Psoas muscle (tissue), 8 donors: ENCODE measurements around the gene LRRK1. TPM values are rescaled to one million over a fixed set of nuclear protein-coding genes. Genes with fewer than 3 reads are reported as not detected.

Experiments
- ATAC-seq, 4 donors: fragments of 200-7000 bp; cut with Tn5 transposase; one replicate each; pipeline ENCODE4 v1.9.1; 2020; ENCODE audit warnings: moderate library complexity in 3 of 4, mild to moderate bottlenecking in 2 of 4
- DNase-seq, 2 donors: peaks; one replicate each; pipeline ENCODE4 v3.0.0-alpha.2; 2020
- H3K27ac ChIP-seq: fragments of 200-600 bp; one replicate; pipeline ENCODE4 v1.8.0; 2022
- H3K27me3 ChIP-seq, 3 donors: fragments of 200-600 bp in 1 of 3; one replicate each; pipeline versions ENCODE4 v1.6.1 to v1.8.0; 2013 to 2022; ENCODE audit warnings: low read length in 2 of 3, mild to moderate bottlenecking in 2 of 3, moderate library complexity in 1 of 3; ENCODE audit not compliant: insufficient read depth in 3 of 3
- H3K36me3 ChIP-seq, 2 donors: fragments of 200-600 bp in 1 of 2; one replicate each; pipeline versions ENCODE4 v1.6.1 to v1.8.0; 2013 to 2022; ENCODE audit warnings: low read depth in 1 of 2, mild to moderate bottlenecking in 1 of 2, moderate library complexity in 1 of 2; ENCODE audit not compliant: insufficient read depth in 1 of 2
- H3K4me1 ChIP-seq: fragments of 200-600 bp; one replicate; pipeline ENCODE4 v1.8.0; 2022
- H3K4me3 ChIP-seq: fragments of 200-600 bp; one replicate; pipeline ENCODE4 v1.8.0; 2022; ENCODE audit warnings: mild to moderate bottlenecking
- H3K9me3 ChIP-seq: fragments of 200-600 bp; one replicate; pipeline ENCODE4 v1.8.0; 2022
- CTCF ChIP-seq: fragments of 200-600 bp; IDR thresholded peaks from one replicate; pipeline ENCODE4 v1.8.0; 2022; ENCODE audit warnings: antibody characterized with exemption
- WGBS, 3 donors: extraction: QIAGEN DNeasy Blood & Tissue Kit; methylation state at CpG; one replicate each; pipeline versions ENCODE4 v1.1.6 to v1.1.7; 2013; 5-methylcytosine and 5-hydroxymethylcytosine counted together
- intact Hi-C, 2 donors: fragments of 100-400 bp; cut with DNase I; formaldehyde crosslinking; loops; one replicate each; pipeline versions ENCODE4 v1.11.0 to v1.14.2; 2022
- polyA plus RNA-seq, 3 donors: library from polyadenylated mRNA; stranded (reverse); fragments of 200-250 nt; gene quantifications; one replicate each; pipeline ENCODE4 v1.2.3, GENCODE V29; 2013
- total RNA-seq, 4 donors: library from RNA; stranded (reverse); fragmentation: NEBNext Ultra II Directional in 2 of 4; extraction: Animal tissue kit (Norgen Biotek cat#: 25700) in 2 of 4; gene quantifications; one replicate each; pipeline versions ENCODE4 v1.2.1 to v1.2.4, GENCODE V29; 2021 to 2023
- donor health status: healthy with polysubstance abuse.
- donor health status: DM: no; HTN: no; CAD: no; lungs with moderate emphysema.
- donor health status: Bipolar disorder and iron deficiency.
- donor health status: healthy.
- donor health status: DM: yes; HTN: yes; CAD: no.
- donor health status: DM: no; HTN: no; CAD: no.
- donor health status: DM: no; HTN: no; CAD: no.
- donor health status: DM: yes; HTN: yes; CAD: no.

LRRK1 gene
- total and polyA plus RNA-seq, 7 donors = 0.91 to 7.6 (median 2.6) TPM

DNA sequence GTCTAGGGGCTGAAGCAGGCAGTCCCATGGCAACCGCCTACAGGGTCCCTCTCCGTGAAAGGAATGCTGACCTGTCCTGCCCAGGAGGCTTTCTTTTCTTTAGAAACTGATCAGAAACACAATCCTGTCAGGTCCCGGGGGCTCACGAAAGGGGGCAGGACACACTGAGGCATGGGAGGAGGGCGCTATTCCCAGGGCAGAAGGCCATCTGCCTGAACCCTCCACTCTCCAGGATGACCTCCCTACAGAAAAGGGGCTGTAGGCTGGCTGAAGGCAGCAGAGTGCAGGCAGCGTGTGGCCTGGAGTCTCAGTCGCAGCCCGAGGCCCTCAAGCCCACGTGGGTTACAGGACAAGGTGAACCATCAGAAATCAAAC lies 18.4 kb upstream of the LRRK1 start:
- no peak overlapping the region for H3K4me3 ChIP-seq
- H3K36me3 ChIP-seq = peaks cover 0 to 12% of the 10 kb centered on the region in 2 donors
- H3K27me3 ChIP-seq = no peaks in the 10 kb centered on the region
- ATAC-seq (no peak), DNase-seq (no peak)
- intact Hi-C loops = no loop called here
- H3K4me1 ChIP-seq = peaks cover 46% of the 10 kb centered on the region
- H3K27ac ChIP-seq = peak overlapping the region; percentile 88
- H3K9me3 ChIP-seq = no peaks in the 10 kb centered on the region
- 65 to 70% (median 70%) methylated on average over 9 of the region's 9 CpGs for WGBS, 3 donors
- no peak for TF ChIP-seq CTCF

GRCh38 chr15:100901296-100901695 lies 17.9 kb upstream of the LRRK1 start:
- Histone ChIP-seq H3K4me3 (no peak overlapping the region), H3K9me3 (no peaks in the 10 kb centered on the region), H3K4me1 (peaks cover 46% of the 10 kb centered on the region), H3K36me3 (peaks cover 0 to 17% of the 10 kb centered on the region in 2 donors), H3K27ac (peak overlapping the region; percentile 88), H3K27me3 (no peaks in the 10 kb centered on the region)
- DNase-seq = no peak
- TF ChIP-seq CTCF = no peak
- ATAC-seq = no peak
- WGBS, 3 donors = 46 to 67% (median 52%) methylated on average over 3 of the region's 3 CpGs
- intact Hi-C loops = no loop called here

- peak overlapping the region; percentile 54 for H3K4me3 ChIP-seq
- H3K4me1 ChIP-seq = peaks cover 46% of the 10 kb centered on the region
- intact Hi-C loops = no loop called here
- no peaks in the 10 kb centered on the region for H3K27me3 ChIP-seq
- peak in 1 of 2 donors; percentile 43 for DNase-seq
- WGBS, 3 donors = 22 to 33% (median 27%) methylated on average over 14 of the region's 14 CpGs
- peaks cover 0 to 16% of the 10 kb centered on the region in 2 donors for H3K36me3 ChIP-seq
- peak overlapping the region; percentile 88 for H3K27ac ChIP-seq
- ATAC-seq = peak; percentile 17 to 63 (median 35)
- TF ChIP-seq CTCF = no peak
- no peaks in the 10 kb centered on the region for H3K9me3 ChIP-seq
Measured at GRCh38 chr15:100901702-100902435, 17.3 kb upstream of the LRRK1 start.

DNA sequence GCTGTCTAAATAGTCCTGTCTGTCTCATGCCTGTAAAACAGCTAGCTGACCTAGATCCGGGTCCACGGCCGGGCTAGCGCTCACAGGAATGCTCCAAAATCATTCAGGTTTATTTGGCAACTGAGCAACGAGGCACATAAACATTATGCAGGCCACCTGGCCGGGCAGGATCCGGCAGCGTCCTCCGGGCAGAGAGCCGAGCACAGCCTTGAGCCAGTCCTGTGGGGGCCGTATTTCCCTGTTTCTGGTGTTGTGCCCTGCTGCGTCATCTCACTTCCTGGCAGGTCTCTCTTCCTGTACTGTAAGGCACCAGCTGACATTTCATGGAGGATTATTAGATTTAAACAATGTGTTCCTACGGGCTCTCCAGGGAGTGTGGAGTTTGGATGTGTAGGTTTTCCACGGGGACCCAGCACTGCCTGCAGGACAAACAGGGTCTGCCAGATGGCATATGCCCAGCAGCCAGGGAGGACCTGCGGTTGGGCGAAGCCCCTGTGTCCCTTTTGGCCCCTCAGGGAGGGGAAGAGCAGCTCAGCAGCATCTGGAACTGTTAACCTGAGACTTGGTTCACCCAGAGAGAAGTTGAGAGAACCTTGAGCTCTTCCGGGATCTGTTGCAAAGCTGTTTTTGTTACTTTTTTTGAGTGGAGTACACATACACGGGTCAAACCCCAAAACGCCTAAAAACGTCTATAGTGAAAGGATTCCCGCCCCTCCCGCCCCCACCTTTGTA lies 16.6 kb upstream of the LRRK1 start:
- TF ChIP-seq CTCF = no peak

More for the DNA sequence above, 16.6 kb upstream of the LRRK1 start:
- ATAC-seq (peak; percentile 87 to 94 (median 88)), DNase-seq (peak; percentile 80 to 89)
- Histone ChIP-seq H3K9me3 (no peaks in the 10 kb centered on the region), H3K4me3 (peak overlapping the region; percentile 54), H3K4me1 (peaks cover 46% of the 10 kb centered on the region), H3K27me3 (no peaks in the 10 kb centered on the region), H3K36me3 (peaks cover 0 to 17% of the 10 kb centered on the region in 2 donors), H3K27ac (peak overlapping the region; percentile 88)
- intact Hi-C loops = no loop called here
- 5 to 15% (median 13%) methylated on average over 20 to 22 of the region's 22 CpGs for WGBS, 3 donors
